Ovary (tissue), 3 donors: ENCODE data around the gene GCN1.

Experiments used
- CTCF ChIP-seq, 3 donors: fragments of 450-650 bp in 2 of 3; fragments of 200-600 bp in 1 of 3; IDR thresholded peaks; one replicate each; pipeline versions ENCODE4 v1.5.1 to v1.8.0; 2016 to 2022; ENCODE audit warnings: antibody characterized with exemption in 3 of 3, mild to moderate bottlenecking in 1 of 3
- EP300 ChIP-seq: sonication (generic); formaldehyde crosslinking; IDR thresholded peaks from one replicate; pipeline ENCODE4 v1.6.1; 2017; ENCODE audit warnings: antibody characterized with exemption
- POLR2A ChIP-seq: fragments of 450-650 bp; IDR thresholded peaks from one replicate; pipeline ENCODE4 v1.6.1; 2017; ENCODE audit warnings: antibody characterized with exemption, mild to moderate bottlenecking, moderate library complexity
- donor health status: DM: no; HTN: no; CAD: no.

- TF ChIP-seq EP300, result no peak
- no peak for TF ChIP-seq CTCF (IDR thresholded peaks at IDR 0.05)
- no peak for TF ChIP-seq POLR2A
Observed at GRCh38 chr12:120138366-120138765, 56.1 kb downstream of the GCN1 start.
